ENCODE results near the gene CPNE2. TPM values are rescaled to one million over a fixed set of nuclear protein-coding genes. Genes with fewer than 3 reads are reported as not detected.

The CPNE2 gene
- total RNA-seq, 1 donor from 2014 or later: 44.7 TPM

Other genes starting within 250 kb of the CPNE2 start
- not detected for gene SLC12A3, start 227.4 kb upstream of the CPNE2 start, total RNA-seq
- gene HERPUD1, start 160.4 kb upstream of the CPNE2 start, total RNA-seq: 150 TPM
- 8.2 TPM for gene CETP, start 130.6 kb upstream of the CPNE2 start, total RNA-seq
- 60.1 TPM for gene NLRC5, start 103.0 kb upstream of the CPNE2 start, total RNA-seq
- gene PSME3IP1, start 93.5 kb downstream of the CPNE2 start, total RNA-seq: 80.5 TPM
- 26.3 TPM for gene RSPRY1, start 93.7 kb downstream of the CPNE2 start, total RNA-seq
- gene ARL2BP, start 152.7 kb downstream of the CPNE2 start, total RNA-seq: 38.5 TPM
- gene PLLP, start 192.1 kb downstream of the CPNE2 start, total RNA-seq: 121 TPM

All from sciatic nerve (tissue), 1 donor.